Peyer's patch (tissue), 4 donors: Measurements from ENCODE around the gene AP2A2.

ENCODE experiments used
- POLR2A ChIP-seq, 2 donors: fragments of 450-650 bp; IDR thresholded peaks; one replicate each; pipeline ENCODE4 v1.5.1; 2017; ENCODE audit warnings: antibody characterized with exemption in 2 of 2, mild to moderate bottlenecking in 2 of 2, moderate library complexity in 2 of 2
- TF ChIP-seq, protein P1 (sequence below), 6 experiments: fragments of 450-650 bp in 4 of 6; fragments of 200-600 bp in 2 of 6; sonication (generic) in 1 of 6; IDR thresholded peaks; one replicate each; pipeline ENCODE4 v1.5.1; 2017 to 2019; ENCODE audit warnings: antibody characterized with exemption in 6 of 6, mild to moderate bottlenecking in 3 of 6, moderate library complexity in 1 of 6

DNA sequence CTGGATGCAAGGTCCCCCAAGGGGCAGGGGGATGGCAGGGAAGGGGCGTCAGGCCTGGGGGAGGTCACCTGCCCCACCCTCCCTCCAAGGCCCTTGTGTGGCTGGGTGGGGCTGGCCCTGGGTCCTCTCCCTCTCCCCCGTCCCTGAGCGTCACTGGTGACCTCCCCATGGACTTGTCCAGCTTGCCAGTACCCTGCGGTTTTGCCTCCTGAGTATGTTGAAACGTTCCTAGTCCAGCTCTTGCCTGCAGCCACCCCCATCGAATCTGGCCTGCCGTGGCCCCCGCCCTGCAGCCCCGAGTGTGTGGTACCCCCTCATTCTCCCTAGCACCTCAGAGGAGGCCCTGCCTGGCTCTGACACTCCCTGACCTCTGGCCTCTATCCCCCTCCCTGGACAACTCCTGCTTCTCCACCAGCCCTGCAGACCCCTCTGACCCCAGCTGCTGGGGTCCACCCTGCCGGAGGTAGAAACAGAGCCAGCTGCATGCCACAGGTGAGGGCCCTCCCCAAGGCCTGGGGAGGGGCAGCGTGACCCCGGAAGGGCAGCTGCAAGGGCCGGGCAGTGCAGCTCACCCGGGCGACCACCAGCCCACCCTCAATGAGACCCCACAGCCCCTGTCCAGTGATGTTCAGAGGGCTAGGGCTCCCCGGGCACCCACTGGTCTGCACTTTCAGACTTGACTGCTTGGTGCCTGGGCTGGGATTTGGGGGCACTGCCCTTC is 114.9 kb downstream of the AP2A2 start:
- TF ChIP-seq, protein P1, sequence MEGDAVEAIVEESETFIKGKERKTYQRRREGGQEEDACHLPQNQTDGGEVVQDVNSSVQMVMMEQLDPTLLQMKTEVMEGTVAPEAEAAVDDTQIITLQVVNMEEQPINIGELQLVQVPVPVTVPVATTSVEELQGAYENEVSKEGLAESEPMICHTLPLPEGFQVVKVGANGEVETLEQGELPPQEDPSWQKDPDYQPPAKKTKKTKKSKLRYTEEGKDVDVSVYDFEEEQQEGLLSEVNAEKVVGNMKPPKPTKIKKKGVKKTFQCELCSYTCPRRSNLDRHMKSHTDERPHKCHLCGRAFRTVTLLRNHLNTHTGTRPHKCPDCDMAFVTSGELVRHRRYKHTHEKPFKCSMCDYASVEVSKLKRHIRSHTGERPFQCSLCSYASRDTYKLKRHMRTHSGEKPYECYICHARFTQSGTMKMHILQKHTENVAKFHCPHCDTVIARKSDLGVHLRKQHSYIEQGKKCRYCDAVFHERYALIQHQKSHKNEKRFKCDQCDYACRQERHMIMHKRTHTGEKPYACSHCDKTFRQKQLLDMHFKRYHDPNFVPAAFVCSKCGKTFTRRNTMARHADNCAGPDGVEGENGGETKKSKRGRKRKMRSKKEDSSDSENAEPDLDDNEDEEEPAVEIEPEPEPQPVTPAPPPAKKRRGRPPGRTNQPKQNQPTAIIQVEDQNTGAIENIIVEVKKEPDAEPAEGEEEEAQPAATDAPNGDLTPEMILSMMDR (IDR thresholded peaks at IDR 0.05): no peak
- no peak for TF ChIP-seq POLR2A (IDR thresholded peaks at IDR 0.05)
